NB4 (cell line): ENCODE results near the gene HSPA1L.

Source experiments
- MYC ChIP-seq: IDR thresholded peaks from 2 replicates; pipeline ENCODE4 v1.6.1; 2011; ENCODE audit warnings: low read depth, low read length
- POLR2A ChIP-seq: IDR thresholded peaks from 2 replicates; pipeline ENCODE4 v1.6.1; 2011; ENCODE audit warnings: mild to moderate bottlenecking; ENCODE audit not compliant: insufficient read length; ENCODE audit errors: extremely low read depth
- TF ChIP-seq, protein P1 (sequence below): IDR thresholded peaks from one replicate; pipeline ENCODE4 v1.5.1; 2012; ENCODE audit warnings: low read depth, low read length
- TF ChIP-seq, protein P2 (sequence below): IDR thresholded peaks from 2 replicates; pipeline ENCODE4 v1.6.1; 2011; ENCODE audit warnings: low read depth, low read length

DNA sequence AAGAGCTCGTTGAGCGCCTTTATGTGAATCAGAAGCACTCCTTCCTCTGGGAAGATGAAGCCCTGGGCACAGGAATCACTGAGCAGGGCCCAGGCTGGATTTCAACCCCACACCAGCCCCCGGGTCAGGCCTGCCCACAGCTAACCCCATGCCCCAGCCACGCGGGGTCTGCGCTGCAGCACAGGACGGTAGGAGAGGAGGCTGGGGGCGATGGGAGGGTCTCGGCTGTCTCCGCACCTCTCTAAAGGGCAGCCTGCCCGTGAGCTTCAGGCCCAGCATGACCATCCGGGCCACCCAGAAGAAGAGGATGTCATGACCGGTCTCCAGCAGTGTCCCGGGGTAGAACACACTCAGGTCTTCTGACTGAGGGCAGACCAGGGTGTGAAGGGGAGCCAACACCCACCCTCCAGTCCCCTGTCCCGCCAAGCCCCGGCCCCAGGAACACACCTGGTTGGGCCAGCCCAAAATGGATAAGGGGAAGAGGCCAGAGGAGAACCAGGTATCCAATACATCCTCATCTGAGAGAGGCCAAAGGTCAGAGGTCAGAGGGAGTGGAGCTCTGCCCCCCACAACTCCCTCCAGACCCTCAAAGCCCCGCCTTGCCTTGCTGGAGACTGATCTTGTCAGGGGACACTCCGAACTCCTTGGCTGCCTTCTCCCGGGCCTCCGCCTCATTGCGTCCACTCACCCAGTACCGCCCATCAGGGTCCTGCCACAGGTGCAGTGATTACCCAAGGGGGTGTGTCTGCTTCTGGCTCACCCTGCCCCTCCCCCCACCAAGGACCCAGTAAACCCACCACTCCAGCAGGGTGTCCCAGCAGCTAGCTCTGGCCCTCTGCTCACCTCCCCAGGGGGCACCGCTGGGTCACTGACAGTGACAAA is 33.6 kb downstream of the HSPA1L start:
- TF ChIP-seq, protein P1, sequence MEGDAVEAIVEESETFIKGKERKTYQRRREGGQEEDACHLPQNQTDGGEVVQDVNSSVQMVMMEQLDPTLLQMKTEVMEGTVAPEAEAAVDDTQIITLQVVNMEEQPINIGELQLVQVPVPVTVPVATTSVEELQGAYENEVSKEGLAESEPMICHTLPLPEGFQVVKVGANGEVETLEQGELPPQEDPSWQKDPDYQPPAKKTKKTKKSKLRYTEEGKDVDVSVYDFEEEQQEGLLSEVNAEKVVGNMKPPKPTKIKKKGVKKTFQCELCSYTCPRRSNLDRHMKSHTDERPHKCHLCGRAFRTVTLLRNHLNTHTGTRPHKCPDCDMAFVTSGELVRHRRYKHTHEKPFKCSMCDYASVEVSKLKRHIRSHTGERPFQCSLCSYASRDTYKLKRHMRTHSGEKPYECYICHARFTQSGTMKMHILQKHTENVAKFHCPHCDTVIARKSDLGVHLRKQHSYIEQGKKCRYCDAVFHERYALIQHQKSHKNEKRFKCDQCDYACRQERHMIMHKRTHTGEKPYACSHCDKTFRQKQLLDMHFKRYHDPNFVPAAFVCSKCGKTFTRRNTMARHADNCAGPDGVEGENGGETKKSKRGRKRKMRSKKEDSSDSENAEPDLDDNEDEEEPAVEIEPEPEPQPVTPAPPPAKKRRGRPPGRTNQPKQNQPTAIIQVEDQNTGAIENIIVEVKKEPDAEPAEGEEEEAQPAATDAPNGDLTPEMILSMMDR = no peak
- TF ChIP-seq, protein P2, sequence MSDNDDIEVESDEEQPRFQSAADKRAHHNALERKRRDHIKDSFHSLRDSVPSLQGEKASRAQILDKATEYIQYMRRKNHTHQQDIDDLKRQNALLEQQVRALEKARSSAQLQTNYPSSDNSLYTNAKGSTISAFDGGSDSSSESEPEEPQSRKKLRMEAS = no peak
- TF ChIP-seq POLR2A = no peak
- no peak for TF ChIP-seq MYC
